PC-3 (cell line): ENCODE data around the gene U2AF1L4.

Source experiments
- CTCF ChIP-seq: fragments of 300-600 bp; sonication (generic); conservative IDR thresholded peaks from 2 replicates; pipeline ENCODE4 v1.5.1; 2017; ENCODE audit warnings: antibody characterized with exemption, low read depth, mild to moderate bottlenecking, low read length
- EZH2 ChIP-seq: fragments of 300-600 bp; sonication (generic); IDR thresholded peaks from one replicate; pipeline ENCODE4 v1.6.1; 2017; ENCODE audit warnings: antibody characterized with exemption, mild to moderate bottlenecking, low read length; ENCODE audit not compliant: unreplicated experiment

- TF ChIP-seq CTCF: no peak
- no peak for TF ChIP-seq EZH2
These were observed 21.4 kb upstream of the U2AF1L4 start for GRCh38 chr19:35766571-35767104.
